ENCODE data around the gene TNC. TPM values are rescaled to one million over a fixed set of nuclear protein-coding genes. Genes with fewer than 3 reads are reported as not detected.

The TNC gene
- total RNA-seq, 1 donor from 2014 or later: under 0.01 TPM

- DNase-seq (ENCODE audit: low read depth in 2 of 2): no peak
These were observed 60.4 kb downstream of the TNC start for GRCh38 chr9:115057559-115057958.

- DNase-seq (ENCODE audit: low read depth in 2 of 2): no peak
These were observed 67.9 kb downstream of the TNC start for GRCh38 chr9:115050002-115050490.

- no peak for DNase-seq (ENCODE audit: low read depth in 2 of 2)
These were observed 71.1 kb downstream of the TNC start for GRCh38 chr9:115046824-115047223.

DNA sequence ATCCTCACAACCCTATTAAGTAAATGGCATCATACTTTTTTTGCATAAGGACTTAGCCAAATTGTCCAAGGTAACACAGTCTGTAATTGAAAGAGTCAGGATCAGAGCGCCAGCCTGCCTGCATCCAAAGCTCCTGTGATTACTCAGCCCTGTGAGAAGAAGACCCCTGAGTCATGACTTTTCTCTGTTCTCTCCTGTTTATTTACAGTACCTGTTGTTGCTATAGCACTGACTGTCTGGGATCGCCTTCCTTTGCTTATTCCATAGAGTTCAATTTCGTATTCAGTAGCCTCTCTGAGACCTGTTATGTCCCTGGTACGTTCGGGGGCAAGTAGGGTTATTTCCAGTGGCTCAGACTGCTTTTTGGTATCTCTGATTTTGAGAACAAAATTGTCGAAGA is 71.8 kb downstream of the TNC start:
- no peak for DNase-seq (ENCODE audit: low read depth in 2 of 2)

GRCh38 chr9:115043632-115044031 is 74.3 kb downstream of the TNC start:
- no peak for DNase-seq (ENCODE audit: low read depth in 2 of 2)

- DNase-seq (ENCODE audit: low read depth in 2 of 2): no peak
These were observed 75.0 kb downstream of the TNC start for GRCh38 chr9:115042781-115043509.

DNA sequence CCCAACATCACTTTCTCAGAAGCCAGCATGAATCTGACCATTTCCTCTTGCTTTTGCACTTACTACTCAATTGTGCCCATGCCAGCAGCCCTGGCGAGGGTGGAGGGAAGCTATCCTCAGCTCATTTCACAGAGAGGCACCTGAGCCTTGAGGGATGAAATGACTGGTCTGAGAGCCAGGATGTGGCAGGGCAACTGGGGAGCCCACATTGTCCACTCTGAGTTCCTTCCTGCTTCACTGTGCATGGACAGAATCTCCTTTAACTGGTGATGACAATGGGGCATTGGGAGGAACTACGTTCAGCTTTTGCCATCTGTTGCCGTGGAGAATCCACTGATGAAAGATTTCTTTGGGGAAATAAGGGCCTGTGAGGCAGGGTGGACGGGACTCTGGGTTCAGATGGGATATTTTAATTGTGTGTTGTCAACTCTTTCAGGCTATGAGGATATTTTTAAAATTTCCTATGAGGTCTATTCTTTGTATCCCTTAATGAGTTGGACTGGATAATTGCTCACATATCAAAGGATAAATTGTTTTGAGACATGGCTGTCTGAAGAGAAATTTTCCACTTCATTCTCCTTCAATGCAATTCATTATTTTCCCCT is 78.3 kb downstream of the TNC start:
- DNase-seq (ENCODE audit: low read depth in 2 of 2): no peak

DNA sequence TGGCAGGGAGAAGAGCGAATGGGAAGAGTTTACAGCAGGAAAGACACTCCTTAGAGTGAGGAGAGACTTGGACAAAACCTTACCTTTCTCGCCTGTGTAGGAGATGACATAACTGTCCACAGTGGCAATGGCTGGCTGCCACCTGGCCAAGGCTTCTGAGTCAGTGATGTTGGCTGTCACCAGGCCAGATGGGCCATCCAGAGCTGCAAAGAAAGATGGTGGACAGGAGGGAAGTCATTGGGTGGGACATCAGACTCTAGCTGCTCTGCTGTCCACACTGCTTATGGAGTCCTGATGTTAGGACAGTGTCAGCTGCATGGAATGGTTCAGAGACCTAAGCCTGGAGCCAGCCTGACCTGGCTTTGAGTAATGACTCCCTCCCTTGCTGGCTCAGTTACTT is 79.8 kb downstream of the TNC start:
- DNase-seq (ENCODE audit: low read depth in 2 of 2): no peak

DNA sequence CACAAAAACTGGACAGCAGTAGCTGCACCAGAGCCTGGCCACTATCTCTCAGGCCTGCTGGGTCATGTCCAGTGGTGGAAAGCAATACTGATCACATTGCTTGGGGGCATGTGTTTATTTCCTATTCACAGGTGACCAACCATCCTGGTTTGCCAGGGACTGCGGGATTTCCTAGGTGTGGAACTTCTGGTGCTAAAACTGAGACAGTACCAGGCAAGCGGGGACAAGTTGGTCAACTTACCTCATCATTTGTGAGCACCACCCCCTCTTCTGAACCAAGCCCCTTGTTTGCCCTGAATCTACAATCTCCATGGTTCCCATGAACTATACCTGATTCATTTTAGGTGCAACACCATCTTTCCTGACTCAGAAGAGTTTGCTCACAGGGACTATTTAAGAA is 81.3 kb downstream of the TNC start:
- no peak for DNase-seq (ENCODE audit: low read depth in 2 of 2)

DNA sequence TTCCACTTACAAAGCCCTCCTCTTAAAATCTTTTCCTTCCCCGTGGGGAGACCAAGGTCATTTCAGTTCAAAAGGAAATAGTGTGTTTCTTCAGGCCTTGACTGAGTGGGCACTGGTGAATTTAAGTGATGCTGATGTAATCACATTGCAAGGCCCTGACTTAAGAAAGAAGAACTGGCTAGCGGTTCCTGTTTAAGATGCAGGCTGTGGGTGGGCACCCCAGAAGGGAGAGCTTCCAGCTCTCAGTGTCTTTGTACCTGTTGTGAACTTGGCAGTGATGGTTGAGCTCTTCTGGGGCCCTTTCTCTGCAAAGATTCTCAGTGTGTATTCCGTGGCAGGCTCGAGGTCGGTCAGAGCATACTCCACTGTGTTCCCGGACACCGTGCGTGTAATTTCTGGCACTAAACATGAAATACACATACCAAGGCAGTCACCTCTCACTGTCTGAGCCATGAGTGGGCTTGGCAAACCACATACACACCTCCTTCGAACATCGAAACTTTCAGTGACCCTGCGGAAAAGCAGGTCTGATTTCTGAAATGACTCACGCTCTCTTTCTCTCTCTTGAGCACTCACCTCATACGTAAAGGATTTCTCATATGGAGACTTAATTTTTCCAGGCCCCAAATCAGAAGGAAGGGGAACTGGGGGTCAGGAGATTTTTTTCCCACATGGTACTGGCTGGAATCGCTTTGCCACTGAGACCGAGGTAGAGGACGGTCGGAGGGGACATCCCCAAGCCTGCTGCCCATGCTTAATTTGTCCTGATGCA is 81.9 kb downstream of the TNC start:
- DNase-seq (ENCODE audit: low read depth in 2 of 2): no peak

DNA sequence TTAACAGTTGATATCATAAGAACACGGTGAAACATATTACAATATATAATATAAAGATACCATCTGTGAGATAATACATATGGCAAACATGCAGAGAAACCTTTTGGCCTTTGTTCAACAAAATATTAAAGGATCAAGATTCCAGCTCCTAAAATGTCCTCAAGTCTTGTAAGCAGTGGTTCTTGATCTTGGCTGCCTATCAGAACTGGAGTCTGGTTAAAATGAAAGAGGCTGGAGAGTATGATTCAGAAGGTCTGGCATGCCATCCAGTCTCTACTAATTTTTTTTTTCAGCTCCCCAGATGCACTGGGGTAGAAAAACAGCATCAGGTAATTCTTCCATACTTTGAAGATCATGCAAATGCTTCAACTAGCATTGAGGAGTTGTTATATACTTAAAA is 83.2 kb downstream of the TNC start:
- no peak for DNase-seq (ENCODE audit: low read depth in 2 of 2)

DNA sequence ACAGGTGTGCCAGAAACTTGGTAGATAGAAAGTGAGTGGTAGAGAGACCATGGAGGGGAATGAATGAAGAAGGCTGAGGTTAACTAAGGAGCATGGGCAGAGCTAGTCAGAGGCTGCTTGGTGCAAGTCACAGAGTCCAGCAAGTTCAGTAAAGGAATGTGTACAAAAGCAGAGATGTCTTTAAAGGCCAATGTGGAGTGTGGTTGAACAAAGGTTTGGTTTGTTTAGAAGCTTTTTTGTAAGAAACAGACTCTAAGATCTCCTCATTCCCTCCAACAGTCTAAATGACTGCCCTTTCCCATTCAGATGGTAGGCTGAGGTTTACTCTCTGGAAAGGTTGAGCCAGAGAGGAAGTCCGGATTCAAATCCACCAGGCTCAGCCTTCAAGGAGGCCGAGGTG is 84.2 kb downstream of the TNC start:
- no peak for DNase-seq (ENCODE audit: low read depth in 2 of 2)

DNA sequence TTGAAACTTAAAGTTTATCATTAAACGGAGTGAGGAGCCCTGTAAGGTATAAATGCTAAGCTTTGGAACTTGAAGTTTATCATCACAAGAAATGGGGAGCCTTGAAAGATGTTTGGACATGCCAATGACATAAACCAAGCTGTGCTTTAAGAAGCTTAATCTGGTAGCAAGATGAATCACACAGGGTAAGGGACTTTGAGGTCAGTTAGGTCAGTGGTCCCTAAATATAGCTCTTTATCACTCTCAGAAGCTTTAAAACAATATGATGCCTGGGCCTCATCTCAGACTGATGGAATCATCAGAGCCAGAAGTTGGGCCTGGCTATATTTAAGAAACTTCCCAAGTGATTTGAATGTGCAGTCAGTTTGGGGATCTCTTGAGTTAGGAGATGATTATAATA is 85.7 kb downstream of the TNC start:
- DNase-seq (ENCODE audit: low read depth in 2 of 2): no peak

GRCh38 chr9:115030006-115030405 is 88.0 kb downstream of the TNC start:
- DNase-seq (ENCODE audit: low read depth in 2 of 2): no peak

DNA sequence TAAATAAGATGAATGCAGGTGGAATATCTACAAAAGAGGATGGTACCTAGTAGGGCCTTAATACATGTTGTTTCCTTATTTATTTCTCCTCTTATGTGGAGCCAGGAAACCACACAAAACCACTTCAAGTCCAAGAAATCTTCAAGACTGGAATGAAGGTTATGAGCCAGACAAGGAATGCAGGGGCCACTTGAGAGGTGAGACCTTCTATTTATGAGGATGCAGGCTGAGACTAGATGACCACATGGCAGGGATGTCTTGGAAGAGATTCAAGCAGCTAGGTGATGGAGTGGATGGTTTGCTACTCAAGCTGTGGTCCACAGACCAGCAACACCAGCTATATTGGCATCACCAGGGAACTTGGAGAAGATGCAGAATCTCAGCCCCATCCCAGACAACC is 92.2 kb downstream of the TNC start:
- no peak for DNase-seq (ENCODE audit: low read depth in 2 of 2)

GRCh38 chr9:115024925-115025535 is 92.9 kb downstream of the TNC start:
- DNase-seq (ENCODE audit: low read depth in 2 of 2): no peak

- DNase-seq (ENCODE audit: low read depth in 2 of 2): no peak
These were observed 95.1 kb downstream of the TNC start for GRCh38 chr9:115022760-115023434.

DNA sequence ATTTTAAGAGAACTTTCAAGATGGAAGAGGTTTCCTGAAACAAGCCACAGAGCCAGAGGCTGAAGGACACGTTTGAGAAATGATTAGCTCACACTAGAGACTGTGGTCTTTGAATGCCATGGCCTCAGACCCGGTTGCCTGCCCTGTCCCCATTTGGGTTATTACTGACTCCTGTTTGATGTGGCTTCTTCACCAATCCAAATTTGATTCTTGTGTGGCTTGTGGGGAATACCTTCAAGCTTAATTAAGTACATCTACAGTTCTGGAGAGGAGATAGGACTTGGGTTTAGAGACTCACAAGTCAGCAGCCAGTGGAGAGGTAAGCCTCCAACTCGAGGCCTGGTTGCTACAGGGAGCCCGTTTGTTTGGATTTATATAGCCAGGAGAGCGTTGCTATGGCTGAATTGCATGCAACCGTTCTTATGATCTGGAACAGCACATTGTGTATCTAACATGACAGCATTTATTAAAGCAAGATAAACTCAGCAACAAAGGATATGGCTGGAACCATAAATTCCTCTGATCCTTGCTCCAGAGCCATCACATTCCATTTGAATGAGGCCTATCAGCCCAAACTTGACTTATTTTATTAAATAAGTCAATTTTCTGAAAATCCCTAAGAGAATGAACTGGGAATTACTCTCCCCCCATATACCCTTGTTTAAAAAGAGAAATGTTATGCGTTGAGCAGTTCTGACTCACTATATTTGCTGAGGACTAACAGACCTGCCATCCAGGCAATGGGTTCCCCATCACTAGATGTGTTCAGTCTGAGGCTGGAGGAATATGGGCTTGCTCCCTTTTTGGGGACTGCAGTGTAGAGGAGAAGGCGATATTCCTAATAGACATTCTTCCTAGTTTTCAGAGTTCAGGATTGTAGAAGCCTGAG is 99.2 kb downstream of the TNC start:
- peak in 1 of 2 donors; percentile 23 for DNase-seq (ENCODE audit: low read depth in 2 of 2)

DNA sequence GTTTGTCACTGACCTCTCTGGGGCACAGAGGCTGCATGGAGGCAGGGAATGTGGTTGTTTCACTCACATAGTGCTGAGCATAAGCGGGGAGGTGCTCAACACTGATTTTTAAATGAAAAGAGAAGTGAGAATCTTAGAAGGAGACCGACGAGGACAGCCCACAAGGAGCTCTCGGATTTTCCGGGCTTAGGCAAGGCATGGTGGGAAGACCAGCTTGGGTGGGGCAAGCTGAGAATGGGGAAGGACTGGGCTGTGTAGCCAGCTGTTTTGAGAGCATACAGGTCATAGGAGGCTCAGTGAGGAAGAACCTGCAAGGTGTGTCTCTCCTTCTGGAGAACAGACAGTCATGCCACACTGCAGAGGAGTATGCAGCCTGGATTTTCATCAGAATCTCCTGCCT is 101.6 kb downstream of the TNC start:
- no peak for DNase-seq (ENCODE audit: low read depth in 2 of 2)

DNA sequence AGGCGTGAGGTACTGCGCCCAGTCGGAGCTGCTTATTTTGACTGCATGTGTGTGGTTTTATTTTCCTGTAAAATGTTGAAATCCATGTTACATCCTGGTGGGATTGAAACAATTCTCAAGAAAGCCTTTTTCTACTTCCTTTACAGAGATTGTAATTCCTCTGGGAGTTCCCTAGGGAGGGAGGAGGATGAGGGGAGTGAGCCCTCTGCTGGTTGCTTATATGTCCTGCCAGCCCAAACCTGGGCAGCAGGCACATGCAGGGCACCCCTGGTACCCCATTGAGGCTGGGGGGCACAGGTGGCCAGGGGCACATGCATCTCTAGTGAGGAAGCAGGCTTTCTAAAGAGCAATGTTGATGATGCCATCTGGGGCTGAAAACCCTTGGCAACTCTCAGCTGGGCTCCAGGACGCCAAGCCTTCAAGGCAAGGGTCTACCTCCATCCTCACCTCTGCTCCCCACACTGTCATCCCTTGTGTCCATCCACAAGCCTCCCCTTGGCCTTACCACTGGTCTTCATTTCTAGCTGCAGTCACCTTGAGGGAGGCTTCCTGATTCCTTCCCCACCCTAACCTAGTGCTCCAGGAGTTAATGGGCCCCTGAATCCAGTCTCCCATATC is 102.8 kb downstream of the TNC start:
- peak; percentile 44 to 66 for DNase-seq (ENCODE audit: low read depth in 2 of 2)
